Activated T-cell treated with anti-CD3 and anti-CD28 coated beads, Interleukin-2, amount 50 U/mL, for 24 hours (primary cell): Measurements from ENCODE around the gene RTEL1.

Experiments used
- DNase-seq: peaks from one replicate; pipeline ENCODE4 v3.0.0-alpha.2; 2020
- H3K27ac Mint-ChIP-seq: 2 replicates; pipeline ENCODE4 v1.8.0; 2020; ENCODE audit warnings: mild to moderate bottlenecking, mixed read lengths
- H3K27me3 Mint-ChIP-seq: 2 replicates; pipeline ENCODE4 v1.8.0; 2020; ENCODE audit warnings: mixed read lengths
- H3K36me3 Mint-ChIP-seq: 2 replicates; pipeline ENCODE4 v1.8.0; 2020; ENCODE audit warnings: low read depth, mixed read lengths
- H3K4me1 Mint-ChIP-seq: 2 replicates; pipeline ENCODE4 v1.8.0; 2020; ENCODE audit warnings: low read depth, mixed read lengths
- H3K4me3 Mint-ChIP-seq: 2 replicates; pipeline ENCODE4 v1.8.0; 2020; ENCODE audit warnings: mild to moderate bottlenecking, moderate library complexity, mixed read lengths
- H3K9me3 Mint-ChIP-seq: 2 replicates; pipeline ENCODE4 v1.8.0; 2020; ENCODE audit warnings: mixed read lengths

RTEL1 gene

GRCh38 chr20:63734111-63734945, 76.2 kb downstream of the RTEL1 start:
- H3K4me1 Mint-ChIP-seq, result peaks cover 29% of the 10 kb centered on the region
- peak overlapping the region; percentile 33 for H3K27ac Mint-ChIP-seq
- H3K4me3 Mint-ChIP-seq, result no peak overlapping the region
- H3K36me3 Mint-ChIP-seq, result peaks cover 44% of the 10 kb centered on the region
- DNase-seq, result no peak
- no peaks in the 10 kb centered on the region for H3K9me3 Mint-ChIP-seq
- no peaks in the 10 kb centered on the region for H3K27me3 Mint-ChIP-seq

- H3K27ac Mint-ChIP-seq, result peak overlapping the region; percentile 55
These were observed 77.1 kb downstream of the RTEL1 start for GRCh38 chr20:63734946-63735858.

DNA sequence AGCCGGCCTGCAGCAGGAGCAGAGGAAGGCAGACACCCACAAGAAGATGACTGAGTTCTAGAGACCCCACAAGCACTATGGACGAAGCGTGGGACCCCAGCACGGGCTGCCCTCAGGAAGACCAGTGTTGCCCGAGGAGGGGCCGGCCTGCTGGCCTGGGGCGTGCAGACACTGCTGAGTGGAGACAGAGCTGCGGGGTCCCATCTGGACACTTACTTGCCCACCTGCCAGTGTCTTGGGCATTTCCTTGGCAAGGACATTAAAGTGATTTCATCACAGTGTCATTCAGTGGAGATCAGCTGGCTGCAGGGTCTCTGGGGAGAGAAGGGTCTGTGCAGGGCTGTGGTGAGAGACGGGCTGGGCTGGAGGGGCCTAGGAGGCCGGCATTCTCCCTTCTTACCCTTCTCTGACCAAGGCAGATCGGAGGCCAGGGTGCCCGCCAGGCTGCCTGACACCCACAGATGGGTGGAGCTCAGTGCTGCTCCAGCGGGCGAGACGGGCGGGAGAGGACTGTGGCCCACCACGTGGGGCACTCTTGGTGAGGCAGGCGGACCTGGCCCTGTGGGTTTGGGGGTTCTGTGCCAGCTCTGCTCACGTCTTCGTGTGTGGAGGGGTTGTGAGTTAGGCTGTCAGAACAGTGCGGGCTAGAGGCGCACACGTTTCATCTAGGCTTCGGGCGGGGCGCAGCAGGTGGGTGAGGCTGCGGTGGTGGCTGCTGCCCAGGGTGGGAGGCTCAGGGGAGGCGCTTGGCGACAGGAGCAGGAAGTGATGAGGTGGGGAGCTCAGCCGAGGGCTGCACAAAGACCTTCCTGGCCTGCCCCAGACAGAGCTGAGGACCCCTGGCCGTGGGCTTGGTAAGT, 78.0 kb downstream of the RTEL1 start, which contains the start of gene LIME1:
Gene LIME1, plus strand, starts transcription at position 806 of the 860 bp plus-strand sequence. CDS start 886 bp downstream, outside the sequence.
- H3K4me3 Mint-ChIP-seq, result peak within 1 kb of the TSS; percentile 64
- DNase-seq, result peak; percentile 74
- H3K27ac Mint-ChIP-seq, result peak within 1 kb of the TSS; percentile 88
- H3K9me3 Mint-ChIP-seq, result no peaks in the 10 kb centered on the region
- no peaks in the 10 kb centered on the region for H3K27me3 Mint-ChIP-seq
- H3K36me3 Mint-ChIP-seq, result peaks cover 33% of the 10 kb centered on the region
- H3K4me1 Mint-ChIP-seq, result peaks cover 29% of the 10 kb centered on the region

More at GRCh38 chr20:63734946-63735858, 77.1 kb downstream of the RTEL1 start:
- H3K4me3 Mint-ChIP-seq, result no peak overlapping the region
- H3K36me3 Mint-ChIP-seq, result peaks cover 35% of the 10 kb centered on the region
- peaks cover 29% of the 10 kb centered on the region for H3K4me1 Mint-ChIP-seq
- H3K9me3 Mint-ChIP-seq, result no peaks in the 10 kb centered on the region
- no peaks in the 10 kb centered on the region for H3K27me3 Mint-ChIP-seq
- no peak for DNase-seq

DNA sequence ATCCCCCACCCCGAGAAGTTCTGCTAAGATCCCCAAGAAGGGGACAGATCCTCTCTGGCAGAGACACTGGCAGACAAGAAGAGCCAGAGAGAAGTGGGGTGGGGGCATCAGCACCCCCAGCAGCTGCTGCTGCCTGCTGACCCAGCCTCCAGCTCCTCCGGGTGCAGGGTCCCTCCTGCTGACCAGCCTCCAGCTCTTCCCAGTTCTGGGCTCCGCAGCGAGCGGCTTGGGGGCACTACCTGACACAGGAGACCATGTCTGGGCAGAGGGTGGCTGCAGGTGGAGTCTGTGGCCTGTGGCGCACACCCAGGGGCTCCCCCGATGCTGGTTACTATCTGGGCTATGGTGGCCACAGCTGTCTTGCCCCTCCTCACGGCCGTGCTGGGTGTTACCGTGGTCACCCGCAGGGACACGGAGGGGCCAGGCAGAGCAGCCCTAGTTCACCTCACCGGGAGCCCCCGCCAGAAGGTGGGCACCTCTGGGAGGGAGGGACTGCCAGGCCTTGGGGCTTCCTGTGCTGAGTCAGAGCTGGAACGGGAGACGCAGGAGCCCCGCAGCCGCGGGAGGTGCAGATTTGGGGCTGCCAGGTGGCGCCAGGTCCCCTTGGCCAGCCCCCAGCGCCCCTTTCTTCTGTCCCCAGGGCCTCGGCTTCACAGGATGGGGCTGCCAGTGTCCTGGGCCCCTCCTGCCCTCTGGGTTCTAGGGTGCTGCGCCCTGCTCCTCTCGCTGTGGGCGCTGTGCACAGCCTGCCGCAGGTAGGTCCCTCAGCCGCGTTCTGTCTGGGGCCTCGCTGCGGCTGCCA, 79.0 kb downstream of the RTEL1 start:
- Mint-ChIP-seq H3K27me3 (no peaks in the 10 kb centered on the region), H3K27ac (peak overlapping the region; percentile 88), H3K36me3 (peaks cover 33% of the 10 kb centered on the region), H3K4me3 (peak overlapping the region; percentile 64), H3K9me3 (no peaks in the 10 kb centered on the region), H3K4me1 (peaks cover 29% of the 10 kb centered on the region)
- DNase-seq, result peak; percentile 75

- Mint-ChIP-seq H3K9me3 (no peaks in the 10 kb centered on the region), H3K4me3 (peak overlapping the region; percentile 64), H3K27me3 (no peaks in the 10 kb centered on the region), H3K4me1 (peaks cover 29% of the 10 kb centered on the region), H3K36me3 (peaks cover 33% of the 10 kb centered on the region), H3K27ac (no peak overlapping the region)
- no peak for DNase-seq
These were observed 79.5 kb downstream of the RTEL1 start for GRCh38 chr20:63737695-63737944.

DNA sequence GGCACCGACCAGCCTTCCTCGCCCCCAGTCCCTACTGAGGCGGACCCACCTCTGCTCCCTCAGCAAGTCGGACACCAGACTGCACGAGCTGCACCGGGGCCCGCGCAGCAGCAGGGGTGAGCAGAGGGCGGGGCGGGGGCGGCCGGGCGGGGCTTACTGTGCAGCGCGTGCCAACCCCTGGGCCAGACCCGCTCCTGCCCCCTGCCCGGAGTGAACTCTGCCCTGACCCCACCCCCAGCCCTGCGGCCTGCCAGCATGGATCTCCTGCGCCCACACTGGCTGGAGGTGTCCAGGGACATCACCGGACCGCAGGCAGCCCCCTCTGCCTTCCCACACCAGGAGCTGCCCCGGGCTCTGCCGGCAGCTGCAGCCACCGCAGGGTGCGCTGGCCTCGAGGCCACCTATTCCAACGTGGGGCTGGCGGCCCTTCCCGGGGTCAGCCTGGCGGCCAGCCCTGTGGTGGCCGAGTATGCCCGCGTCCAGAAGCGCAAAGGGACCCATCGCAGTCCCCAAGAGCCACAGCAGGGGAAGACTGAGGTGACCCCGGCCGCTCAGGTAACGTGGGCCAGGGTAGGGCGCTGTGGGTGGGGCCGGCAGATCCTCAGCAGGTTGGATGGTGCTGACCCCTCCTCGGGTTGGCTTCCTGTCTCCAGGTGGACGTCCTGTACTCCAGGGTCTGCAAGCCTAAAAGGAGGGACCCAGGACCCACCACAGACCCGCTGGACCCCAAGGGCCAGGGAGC, 80.0 kb downstream of the RTEL1 start:
- peaks cover 33% of the 10 kb centered on the region for H3K36me3 Mint-ChIP-seq
- H3K27me3 Mint-ChIP-seq, result no peaks in the 10 kb centered on the region
- H3K27ac Mint-ChIP-seq, result no peak overlapping the region
- peaks cover 29% of the 10 kb centered on the region for H3K4me1 Mint-ChIP-seq
- peak overlapping the region; percentile 23 for H3K4me3 Mint-ChIP-seq
- peak; percentile 68 for DNase-seq
- no peaks in the 10 kb centered on the region for H3K9me3 Mint-ChIP-seq

DNA sequence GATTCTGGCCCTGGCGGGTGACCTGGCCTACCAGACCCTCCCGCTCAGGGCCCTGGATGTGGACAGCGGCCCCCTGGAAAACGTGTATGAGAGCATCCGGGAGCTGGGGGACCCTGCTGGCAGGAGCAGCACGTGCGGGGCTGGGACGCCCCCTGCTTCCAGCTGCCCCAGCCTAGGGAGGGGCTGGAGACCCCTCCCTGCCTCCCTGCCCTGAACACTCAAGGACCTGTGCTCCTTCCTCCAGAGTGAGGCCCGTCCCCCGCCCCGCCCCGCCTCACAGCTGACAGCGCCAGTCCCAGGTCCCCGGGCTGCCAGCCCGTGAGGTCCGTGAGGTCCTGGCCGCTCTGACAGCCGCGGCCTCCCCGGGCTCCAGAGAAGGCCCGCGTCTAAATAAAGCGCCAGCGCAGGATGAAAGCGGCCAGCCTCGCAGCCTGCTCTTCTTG, 80.6 kb downstream of the RTEL1 start:
- Mint-ChIP-seq H3K36me3 (peaks cover 33% of the 10 kb centered on the region), H3K4me1 (peaks cover 29% of the 10 kb centered on the region), H3K4me3 (peak overlapping the region; percentile 23), H3K27me3 (no peaks in the 10 kb centered on the region), H3K27ac (no peak overlapping the region), H3K9me3 (no peaks in the 10 kb centered on the region)
- peak; percentile 59 for DNase-seq

DNA sequence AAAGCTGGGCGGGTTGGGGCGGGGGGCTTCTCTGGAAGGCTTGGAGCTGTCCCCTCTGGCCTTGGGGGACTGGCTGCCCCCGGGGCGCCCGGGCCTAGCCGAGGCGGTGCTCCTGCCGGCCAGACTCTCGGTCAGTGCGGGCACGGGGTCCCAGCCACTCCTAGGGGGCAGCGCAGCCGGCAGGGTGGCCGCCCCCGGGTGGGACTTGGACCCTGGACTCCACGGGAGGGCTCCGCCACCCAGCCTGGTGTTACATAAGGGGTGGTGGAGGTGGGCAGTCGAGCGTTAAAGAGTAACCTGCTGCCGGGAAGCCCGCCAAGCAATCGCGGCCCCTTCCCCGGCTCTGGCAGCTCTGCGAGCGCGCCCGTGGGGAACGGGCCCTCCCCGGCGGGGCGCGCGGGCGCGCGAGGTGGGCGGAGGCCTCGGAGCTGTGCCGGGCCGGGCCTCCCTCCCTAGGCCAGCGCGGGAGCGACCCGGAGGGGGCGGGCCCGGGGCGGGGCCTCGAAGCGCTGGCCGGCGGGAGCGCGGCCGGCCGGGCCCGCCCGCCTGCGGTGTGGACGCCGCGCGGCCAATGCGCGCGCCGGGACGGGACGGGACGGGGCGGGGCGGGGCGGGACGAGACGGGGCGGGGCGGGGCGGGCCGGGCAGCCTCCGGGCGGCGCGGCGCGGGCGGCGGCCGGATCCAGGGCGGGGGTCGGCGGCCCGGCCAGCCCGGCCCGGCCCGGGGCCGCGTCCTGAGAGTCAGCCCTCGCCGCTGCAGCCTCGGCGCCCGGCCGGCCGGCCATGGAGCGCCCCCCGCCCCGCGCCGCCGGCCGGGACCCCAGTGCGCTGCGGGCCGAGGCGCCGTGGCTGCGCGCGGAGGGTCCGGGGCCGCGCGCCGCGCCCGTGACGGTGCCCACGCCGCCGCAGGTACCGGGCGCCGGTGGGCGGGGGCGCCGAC, 81.3 kb downstream of the RTEL1 start, which contains the start of gene SLC2A4RG:
Gene SLC2A4RG, plus strand, starts transcription at position 647 of the 940 bp plus-strand sequence. Its CDS starts 137 bp downstream, at position 784.
- Mint-ChIP-seq H3K4me3 (peak within 1 kb of the TSS; percentile 59), H3K27me3 (no peaks in the 10 kb centered on the region), H3K4me1 (peaks cover 25% of the 10 kb centered on the region), H3K27ac (no peak within 1 kb of the TSS), H3K36me3 (peaks cover 28% of the 10 kb centered on the region), H3K9me3 (no peaks in the 10 kb centered on the region)
- DNase-seq, result peak; percentile 75

DNA sequence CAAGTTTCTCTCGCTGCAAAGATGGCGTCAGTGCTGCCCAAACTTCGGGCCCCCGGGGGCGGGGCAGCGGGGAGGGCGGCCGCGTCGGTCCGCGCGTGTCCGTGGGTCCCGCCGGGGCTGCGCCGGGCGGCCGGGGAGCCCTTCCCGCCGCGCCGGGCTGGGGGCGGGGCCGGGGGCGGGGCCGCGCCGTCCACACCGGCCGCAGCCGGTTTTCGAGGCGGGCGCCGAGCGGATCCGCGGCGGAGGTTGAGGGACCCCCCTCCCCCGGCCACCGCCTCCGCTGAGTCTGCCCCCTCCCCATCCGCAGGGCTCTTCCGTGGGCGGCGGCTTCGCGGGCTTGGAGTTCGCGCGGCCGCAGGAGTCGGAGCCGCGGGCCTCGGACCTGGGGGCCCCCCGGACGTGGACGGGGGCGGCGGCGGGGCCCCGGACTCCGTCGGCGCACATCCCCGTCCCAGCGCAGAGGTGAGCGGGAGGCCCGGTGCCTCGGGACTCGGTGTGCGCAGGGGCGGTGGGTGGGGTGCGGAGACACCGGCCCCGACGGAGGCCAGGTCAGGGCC, 82.0 kb downstream of the RTEL1 start:
- H3K4me1 Mint-ChIP-seq, result peaks cover 25% of the 10 kb centered on the region
- H3K27ac Mint-ChIP-seq, result no peak overlapping the region
- peaks cover 24% of the 10 kb centered on the region for H3K36me3 Mint-ChIP-seq
- no peaks in the 10 kb centered on the region for H3K27me3 Mint-ChIP-seq
- H3K4me3 Mint-ChIP-seq, result peak overlapping the region; percentile 59
- no peaks in the 10 kb centered on the region for H3K9me3 Mint-ChIP-seq
- DNase-seq, result peak; percentile 69

DNA sequence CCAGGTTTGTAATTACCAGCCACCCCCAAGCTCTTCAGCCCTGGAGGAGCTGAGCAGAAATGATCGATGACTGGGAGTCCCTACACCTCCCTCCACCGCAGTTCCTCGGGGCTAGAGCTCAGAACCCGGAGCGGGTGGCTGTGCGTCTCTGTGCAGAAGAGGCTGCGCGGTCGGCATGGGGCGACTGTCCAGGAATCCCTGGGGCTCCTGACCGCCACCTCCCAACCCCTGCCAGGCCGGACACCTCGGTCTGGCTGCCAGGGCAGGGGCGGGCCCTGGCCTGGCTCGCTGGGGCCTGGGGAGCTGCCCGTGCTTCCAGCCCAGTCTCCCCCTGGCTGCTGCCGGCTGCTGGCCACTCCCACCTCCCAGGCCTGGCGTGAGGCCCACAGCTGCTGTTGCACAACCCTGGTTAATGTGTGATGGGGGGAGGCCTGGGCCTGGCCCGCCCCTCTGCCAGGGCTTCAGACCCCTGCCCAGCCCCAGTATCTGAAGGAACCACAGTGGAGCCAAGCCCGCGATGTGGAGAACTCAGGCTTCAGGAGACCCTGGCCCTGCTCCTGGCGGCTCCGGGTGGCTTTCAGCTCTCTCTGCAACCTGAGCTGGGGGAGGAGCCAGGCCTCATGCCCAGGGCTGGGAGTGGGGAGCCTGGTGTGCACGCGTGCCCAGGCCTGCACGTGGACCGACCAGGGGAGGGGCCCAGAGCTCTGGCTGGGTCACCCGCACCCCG, 82.7 kb downstream of the RTEL1 start:
- H3K36me3 Mint-ChIP-seq, result peaks cover 17% of the 10 kb centered on the region
- H3K4me3 Mint-ChIP-seq, result peak overlapping the region; percentile 59
- DNase-seq, result peak; percentile 61
- H3K27ac Mint-ChIP-seq, result no peak overlapping the region
- no peaks in the 10 kb centered on the region for H3K27me3 Mint-ChIP-seq
- no peaks in the 10 kb centered on the region for H3K9me3 Mint-ChIP-seq
- H3K4me1 Mint-ChIP-seq, result peaks cover 19% of the 10 kb centered on the region

DNA sequence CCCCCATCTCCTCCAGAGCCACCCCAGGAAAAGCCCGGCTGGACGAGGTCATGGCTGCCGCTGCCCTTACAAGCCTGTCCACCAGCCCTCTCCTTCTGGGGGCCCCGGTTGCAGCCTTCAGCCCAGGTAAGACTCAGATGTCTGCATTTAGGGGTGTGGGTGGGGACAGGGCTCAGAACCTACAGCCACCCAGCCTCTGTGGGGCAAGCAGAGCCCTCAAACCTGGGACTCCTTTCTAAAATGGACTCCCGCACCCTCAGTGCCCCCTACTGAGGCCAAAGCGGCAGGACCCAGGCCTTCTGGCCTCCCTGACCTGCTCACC, 83.2 kb downstream of the RTEL1 start:
- DNase-seq, result no peak
- Mint-ChIP-seq H3K36me3 (peaks cover 12% of the 10 kb centered on the region), H3K4me3 (no peak overlapping the region), H3K4me1 (peaks cover 14% of the 10 kb centered on the region), H3K9me3 (no peaks in the 10 kb centered on the region), H3K27me3 (no peaks in the 10 kb centered on the region), H3K27ac (no peak overlapping the region)
